IMR-90 (cell line): ENCODE data around the gene FTHL17. TPM values are rescaled to one million over a fixed set of nuclear protein-coding genes. Genes with fewer than 3 reads are reported as not detected.

Experiments
- ATAC-seq: fragments of 200-7000 bp; cut with Tn5 transposase; 2 replicates; pipeline ENCODE4 v1.9.1; 2020; ENCODE audit warnings: low read depth, mild to moderate bottlenecking, moderate library complexity
- BruUV-seq: library from RNA; stranded (reverse); fragments of 400-500 nt; replicated peaks from 2 replicates; lab custom pipeline; 2021; lab: Mats Ljungman, UMichigan
- CTCF ChIA-PET: fragments of 300-600 bp; formaldehyde crosslinking; extraction: SDS; loops from one replicate; lab custom pipeline; 2021; ENCODE audit warnings: antibody characterized with exemption; lab: Yijun Ruan, JAX
- POLR2A ChIA-PET: fragments of 300-600 bp; sonication (Branson Sonifier 250); formaldehyde crosslinking; loops from one replicate; lab custom pipeline; 2022; ENCODE audit warnings: antibody characterized with exemption; ENCODE audit not compliant: unreplicated experiment; lab: Charles Lee
- DNase-seq: peaks from one replicate; pipeline ENCODE4 v3.0.0; 2013
- H2AFZ ChIP-seq: replicated peaks from 2 replicates; pipeline ENCODE3; 2013; ENCODE audit warnings: low read length, mild to moderate bottlenecking; ENCODE audit not compliant: poor library complexity
- H2AK5ac ChIP-seq: 2 replicates; pipeline ENCODE4 v1.6.1; 2013; ENCODE audit warnings: low read depth, low read length, inconsistent platforms
- H2AK9ac ChIP-seq: replicated peaks from 2 replicates; pipeline ENCODE3; 2013; ENCODE audit warnings: mild to moderate bottlenecking, low read depth, low read length, moderate library complexity; ENCODE audit not compliant: poor library complexity
- H2BK120ac ChIP-seq: 2 replicates; pipeline ENCODE4 v1.6.1; 2013; ENCODE audit warnings: low read depth, low read length, inconsistent platforms
- H2BK15ac ChIP-seq: 3 replicates; pipeline ENCODE4 v1.6.1; 2013; ENCODE audit warnings: low read depth, low read length, inconsistent platforms
- H2BK20ac ChIP-seq: 2 replicates; pipeline ENCODE4 v1.6.1; 2013; ENCODE audit warnings: low read depth, mild to moderate bottlenecking, inconsistent platforms, low read length, moderate library complexity
- H2BK5ac ChIP-seq: 2 replicates; pipeline ENCODE4 v1.6.1; 2013; ENCODE audit warnings: mild to moderate bottlenecking, low read depth, low read length, inconsistent platforms; ENCODE audit not compliant: poor library complexity, severe bottlenecking
- H3K14ac ChIP-seq: replicated peaks from 2 replicates; pipeline ENCODE4 v1.6.1; 2013; ENCODE audit warnings: low read depth, low read length, inconsistent platforms
- H3K18ac ChIP-seq: 2 replicates; pipeline ENCODE4 v1.6.1; 2013; ENCODE audit warnings: low read depth, low read length, control low read depth
- H3K23ac ChIP-seq: 2 replicates; pipeline ENCODE4 v1.6.1; 2013; ENCODE audit warnings: low read depth, low read length, inconsistent platforms
- H3K27ac ChIP-seq: 2 replicates; pipeline ENCODE4 v1.5.1; 2013; ENCODE audit warnings: mild to moderate bottlenecking, control low read depth, low read length; ENCODE audit not compliant: insufficient read depth
- H3K27me3 ChIP-seq: 2 replicates; pipeline ENCODE4 v1.6.1; 2013; ENCODE audit warnings: low read length; ENCODE audit not compliant: control insufficient read depth, insufficient read depth
- H3K36me3 ChIP-seq: 2 replicates; pipeline ENCODE4 v1.6.1; 2013; ENCODE audit warnings: low read length, mixed read lengths; ENCODE audit not compliant: control insufficient read depth, insufficient read depth
- H3K4ac ChIP-seq: 2 replicates; pipeline ENCODE4 v1.6.1; 2013; ENCODE audit warnings: low read depth, low read length, inconsistent platforms
- H3K4me1 ChIP-seq: 2 replicates; pipeline ENCODE4 v1.6.1; 2013; ENCODE audit warnings: low read length, mixed read lengths; ENCODE audit not compliant: control insufficient read depth, insufficient read depth
- H3K4me2 ChIP-seq: 2 replicates; pipeline ENCODE4 v1.6.1; 2013; ENCODE audit warnings: low read depth, mild to moderate bottlenecking, control low read depth, low read length, moderate library complexity
- H3K4me3 ChIP-seq: 2 replicates; pipeline ENCODE4 v1.5.1; 2013; ENCODE audit warnings: low read depth, mild to moderate bottlenecking, control low read depth, low read length, moderate library complexity; ENCODE audit not compliant: insufficient read depth
- H3K56ac ChIP-seq: 2 replicates; pipeline ENCODE4 v1.6.1; 2013; ENCODE audit warnings: low read length, inconsistent platforms; ENCODE audit not compliant: insufficient read depth; ENCODE audit errors: extremely low read depth
- H3K79me1 ChIP-seq, 2 experiments: 2 replicates each; pipeline ENCODE4 v1.6.1; 2013; ENCODE audit warnings: low read length in 2 of 2, inconsistent platforms in 1 of 2, low read depth in 1 of 2
- H3K9ac ChIP-seq: 2 replicates; pipeline ENCODE4 v1.6.1; 2013; ENCODE audit warnings: low read depth, low read length, control low read depth
- H3K9me1 ChIP-seq: 2 replicates; pipeline ENCODE4 v1.6.1; 2013; ENCODE audit warnings: low read length, inconsistent platforms; ENCODE audit not compliant: insufficient read depth
- H3K9me3 ChIP-seq: 2 replicates; pipeline ENCODE4 v1.6.1; 2013; ENCODE audit warnings: low read length; ENCODE audit not compliant: control insufficient read depth, insufficient read depth
- H4K20me1 ChIP-seq: 2 replicates; pipeline ENCODE4 v1.6.1; 2013; ENCODE audit warnings: low read length, inconsistent platforms; ENCODE audit not compliant: insufficient read depth
- H4K5ac ChIP-seq: 2 replicates; pipeline ENCODE4 v1.6.1; 2013; ENCODE audit warnings: mild to moderate bottlenecking, low read depth, low read length, control low read depth
- H4K8ac ChIP-seq, 2 experiments: 2 replicates each; pipeline ENCODE4 v1.6.1; 2013; ENCODE audit warnings: low read depth in 2 of 2, low read length in 2 of 2, control low read depth in 1 of 2, inconsistent platforms in 1 of 2
- H4K91ac ChIP-seq: 2 replicates; pipeline ENCODE4 v1.6.1; 2013; ENCODE audit warnings: low read depth, low read length, inconsistent platforms; ENCODE audit not compliant: insufficient read depth
- BHLHE40 ChIP-seq: fragments of 150-350 bp; IDR thresholded peaks from 2 replicates; pipeline ENCODE4 v1.6.1; 2016; ENCODE audit warnings: mild to moderate bottlenecking, low read depth, low read length
- NFE2L2 ChIP-seq: fragments of 150-350 bp; IDR thresholded peaks from 2 replicates; pipeline ENCODE4 v1.6.1; 2016; ENCODE audit warnings: low read depth, mild to moderate bottlenecking, low read length
- RAD21 ChIP-seq: IDR thresholded peaks from 2 replicates; pipeline ENCODE4 v1.6.1; 2012; ENCODE audit warnings: low read length, improper control_type of control experiment
- SMC3 ChIP-seq: fragments of 150-350 bp; IDR thresholded peaks from 2 replicates; pipeline ENCODE4 v1.6.1; 2016; ENCODE audit warnings: low read depth, mild to moderate bottlenecking, antibody characterized with exemption, low read length, moderate library complexity
- WGBS, 2 experiments: methylation state at CpG; one replicate each; pipeline versions ENCODE4 v1.1.5 to v1.1.7; 2013; ENCODE audit warnings: missing lambda C conversion rate in 2 of 2; ENCODE audit not compliant: insufficient read length in 1 of 2; ENCODE audit errors: extremely low coverage in 2 of 2; 5-methylcytosine and 5-hydroxymethylcytosine counted together
- dilution Hi-C: fragments of 300-500 bp; cut with HindIII; formaldehyde crosslinking; loops from one replicate; pipeline ENCODE4 v1.14.3; 2018; ENCODE audit warnings: low sequenced_read_pairs; ENCODE audit not compliant: unreplicated experiment
- in situ Hi-C: fragments of 300-500 bp; cut with MboI; formaldehyde crosslinking; loops from 3 replicates; pipeline ENCODE4 v1.14.3; 2019; ENCODE audit warnings: low sequenced_read_pairs, inconsistent platforms, mixed read lengths
- intact Hi-C: fragments of 100-400 bp; cut with micrococcal nuclease; formaldehyde crosslinking; loops from 2 replicates; pipeline ENCODE4 v1.10.0; 2022
- polyA plus RNA-seq, 3 experiments: library from polyadenylated mRNA; depleted of rRNA; stranded (reverse); fragments of >200 nt; gene quantifications; 2 replicates each; pipeline ENCODE4 v1.2.3, GENCODE V29; 2012; ENCODE audit warnings: low replicate concordance in 1 of 3
- total RNA-seq: library from RNA; depleted of rRNA; stranded (reverse); fragments of >200 nt; gene quantifications from 2 replicates; pipeline ENCODE4 v1.2.3, GENCODE V29; 2012
- TF ChIP-seq, protein P1 (sequence below): conservative IDR thresholded peaks from 2 replicates; pipeline ENCODE4 v1.5.1; 2012; ENCODE audit warnings: mild to moderate bottlenecking, low read depth, low read length, improper control_type of control experiment

The FTHL17 gene
- total and polyA plus RNA-seq, 2 of the 4 experiments (the other 2 are of a cell fraction) = not detected

DNA sequence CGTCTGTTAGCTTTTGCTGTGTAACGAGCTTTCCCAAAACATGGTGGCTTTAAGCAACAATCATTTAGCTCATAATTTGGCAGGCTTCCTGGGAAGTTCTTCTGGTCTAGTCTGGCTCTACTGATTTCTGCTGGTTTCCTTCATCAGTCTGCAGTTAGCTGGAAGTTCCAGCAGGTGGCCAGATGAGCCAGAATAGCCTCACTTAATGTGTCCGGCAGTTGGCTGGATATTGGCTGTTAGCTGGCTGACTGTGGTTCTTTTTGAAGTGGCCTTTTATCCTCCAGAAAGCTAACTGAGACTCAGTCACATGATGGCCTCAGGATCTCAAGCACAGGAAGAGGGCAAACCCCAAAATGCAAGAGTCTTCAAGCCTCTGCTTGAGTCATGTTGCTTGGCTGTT, 34.9 kb downstream of the FTHL17 start:
- Histone ChIP-seq H4K91ac (no peak overlapping the region), H3K4me1 (no peaks in the 10 kb centered on the region), H3K9me3 (no peaks in the 10 kb centered on the region), H3K79me1 (no peaks in the 10 kb centered on the region), H3K56ac (no peak overlapping the region), H4K5ac (no peak overlapping the region), H4K8ac (no peak overlapping the region), H2AK5ac (no peak overlapping the region), H3K36me3 (no peaks in the 10 kb centered on the region), H2BK15ac (no peak overlapping the region), H3K9ac (no peak overlapping the region), H3K4me3 (no peak overlapping the region), H2AK9ac (no peak overlapping the region), H4K20me1 (no peaks in the 10 kb centered on the region), H3K27me3 (no peaks in the 10 kb centered on the region), H2AFZ (no peak overlapping the region), H3K4ac (no peak overlapping the region), H3K9me1 (no peaks in the 10 kb centered on the region), H3K18ac (no peak overlapping the region), H2BK5ac (no peak overlapping the region), H3K27ac (no peak overlapping the region), H3K4me2 (no peak overlapping the region), H3K14ac (no peak overlapping the region), H3K23ac (no peak overlapping the region), H2BK20ac (no peak overlapping the region), H2BK120ac (no peak overlapping the region)
- CTCF ChIA-PET = interaction anchor here (0.6 to 1.6 kb wide), 6 partner anchors 9 to 624 kb away, joined by 3 to 9 read pairs (median 3); no protein-coding TSS in a partner anchor
- no peak for TF ChIP-seq BHLHE40
- TF ChIP-seq, protein P1, sequence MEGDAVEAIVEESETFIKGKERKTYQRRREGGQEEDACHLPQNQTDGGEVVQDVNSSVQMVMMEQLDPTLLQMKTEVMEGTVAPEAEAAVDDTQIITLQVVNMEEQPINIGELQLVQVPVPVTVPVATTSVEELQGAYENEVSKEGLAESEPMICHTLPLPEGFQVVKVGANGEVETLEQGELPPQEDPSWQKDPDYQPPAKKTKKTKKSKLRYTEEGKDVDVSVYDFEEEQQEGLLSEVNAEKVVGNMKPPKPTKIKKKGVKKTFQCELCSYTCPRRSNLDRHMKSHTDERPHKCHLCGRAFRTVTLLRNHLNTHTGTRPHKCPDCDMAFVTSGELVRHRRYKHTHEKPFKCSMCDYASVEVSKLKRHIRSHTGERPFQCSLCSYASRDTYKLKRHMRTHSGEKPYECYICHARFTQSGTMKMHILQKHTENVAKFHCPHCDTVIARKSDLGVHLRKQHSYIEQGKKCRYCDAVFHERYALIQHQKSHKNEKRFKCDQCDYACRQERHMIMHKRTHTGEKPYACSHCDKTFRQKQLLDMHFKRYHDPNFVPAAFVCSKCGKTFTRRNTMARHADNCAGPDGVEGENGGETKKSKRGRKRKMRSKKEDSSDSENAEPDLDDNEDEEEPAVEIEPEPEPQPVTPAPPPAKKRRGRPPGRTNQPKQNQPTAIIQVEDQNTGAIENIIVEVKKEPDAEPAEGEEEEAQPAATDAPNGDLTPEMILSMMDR = peak; percentile 61
- no peak for TF ChIP-seq NFE2L2
- peak; percentile 61 for TF ChIP-seq RAD21
- peak; percentile 58 for TF ChIP-seq SMC3
- peak; percentile 42 for DNase-seq
- intact Hi-C loops = loop anchor here (1.0 to 5.0 kb wide), 3 partner anchors 230 to 621 kb away; no protein-coding TSS in a partner anchor
- WGBS, 2 experiments = no CpG with 5 or more reads among the region's 3 CpGs
- in situ Hi-C loops = loop anchor here (5.0 kb wide), 1 partner anchor 630 kb away; no protein-coding TSS in a partner anchor
- no TSS peak for BruUV-seq
- peak; percentile 86 for ATAC-seq
- POLR2A ChIA-PET = no interaction called here
- dilution Hi-C loops = no loop called here
